Panc1 (cell line): ENCODE measurements around the gene WDR17. TPM values are rescaled to one million over a fixed set of nuclear protein-coding genes. Genes with fewer than 3 reads are reported as not detected.

ENCODE experiments used
- ATAC-seq: fragments of 200-7000 bp; cut with Tn5 transposase; 2 replicates; pipeline ENCODE4 v1.9.1; 2020; ENCODE audit warnings: mild to moderate bottlenecking, moderate library complexity
- BruUV-seq: library from RNA; stranded (reverse); fragments of 400-500 nt; replicated peaks from 2 replicates; lab custom pipeline; 2021; lab: Mats Ljungman, UMichigan
- CTCF ChIA-PET: fragments of 300-600 bp; sonication (Branson Sonifier 250); formaldehyde crosslinking; loops from one replicate; lab custom pipeline; 2022; ENCODE audit warnings: antibody characterized with exemption; lab: Charles Lee
- POLR2A ChIA-PET: fragments of 300-600 bp; sonication (Branson Sonifier 250); formaldehyde crosslinking; loops from one replicate; lab custom pipeline; 2022; ENCODE audit warnings: antibody characterized with exemption; lab: Charles Lee
- DNase-seq: peaks from one replicate; pipeline ENCODE4 v3.0.0-alpha.2; 2010; ENCODE audit warnings: low read depth, low spot score
- H3K27ac ChIP-seq: 2 replicates; pipeline ENCODE4 v1.5.1; 2011; ENCODE audit warnings: mild to moderate bottlenecking, low read length, inconsistent platforms
- H3K27me3 ChIP-seq: fragments of 200-500 bp; sonication (Bioruptor generic); 2 replicates; pipeline ENCODE4 v1.6.0; 2014; ENCODE audit warnings: low read length, inconsistent platforms; ENCODE audit not compliant: control insufficient read depth, insufficient read depth
- H3K36me3 ChIP-seq: fragments of 200-500 bp; sonication (Bioruptor generic); 2 replicates; pipeline ENCODE4 v1.5.1; 2014; ENCODE audit warnings: inconsistent platforms, mild to moderate bottlenecking, low read length, moderate library complexity; ENCODE audit not compliant: control insufficient read depth, insufficient read depth
- H3K4me1 ChIP-seq: 2 replicates; pipeline ENCODE4 v1.5.1; 2011; ENCODE audit warnings: inconsistent platforms, mild to moderate bottlenecking, low read length, moderate library complexity; ENCODE audit not compliant: control insufficient read depth, insufficient read depth
- H3K4me3 ChIP-seq, 2 experiments: 2 replicates each; pipeline ENCODE4 v1.5.1; 2011 to 2012; ENCODE audit warnings: low read depth in 2 of 2, low read length in 2 of 2, mild to moderate bottlenecking in 2 of 2, inconsistent platforms in 1 of 2, moderate library complexity in 1 of 2
- H3K9me3 ChIP-seq: fragments of 200-500 bp; sonication (Bioruptor generic); 2 replicates; pipeline ENCODE4 v1.5.1; 2014; ENCODE audit warnings: low read depth, mild to moderate bottlenecking, inconsistent platforms, low read length, moderate library complexity; ENCODE audit not compliant: control insufficient read depth, insufficient read depth
- POLR2AphosphoS5 ChIP-seq: IDR thresholded peaks from 2 replicates; pipeline ENCODE4 v1.6.1; 2012; ENCODE audit warnings: mild to moderate bottlenecking, low read depth, low read length, moderate library complexity
- SIN3A ChIP-seq: IDR thresholded peaks from 2 replicates; pipeline ENCODE4 v1.6.1; 2012; ENCODE audit warnings: low read depth, mild to moderate bottlenecking, low read length, moderate library complexity, borderline replicate concordance; ENCODE audit not compliant: insufficient read depth
- TCF7L2 ChIP-seq: IDR thresholded peaks from 2 replicates; pipeline ENCODE4 v1.6.1; 2011; ENCODE audit warnings: mild to moderate bottlenecking, low read depth, low read length, inconsistent platforms
- in situ Hi-C: cut with HindIII; loops from 2 replicates; pipeline ENCODE4 v1.10.0; 2016; ENCODE audit warnings: low sequenced_read_pairs, low pct_unique_long_range_greater_than_20kb
- intact Hi-C: fragments of 100-400 bp; cut with micrococcal nuclease; formaldehyde crosslinking; loops from one replicate; pipeline ENCODE4 v1.10.0; 2022; ENCODE audit not compliant: unreplicated experiment
- total RNA-seq: library from RNA; stranded (reverse); gene quantifications from one replicate; pipeline ENCODE4 v1.2.1, GENCODE V29; 2021; ENCODE audit not compliant: unreplicated experiment
- TF ChIP-seq, protein P1 (sequence below), 2 experiments: IDR thresholded peaks; 2 replicates each; pipeline ENCODE4 v1.6.1; 2011 to 2012; ENCODE audit warnings: low read depth in 2 of 2, control low read depth in 1 of 2, low read length in 1 of 2, mild to moderate bottlenecking in 1 of 2, moderate library complexity in 1 of 2; ENCODE audit not compliant: insufficient read depth in 1 of 2
- TF ChIP-seq, protein P2 (sequence below): fragments of 450-650 bp; IDR thresholded peaks from 2 replicates; pipeline ENCODE4 v1.5.1; 2017; ENCODE audit warnings: mild to moderate bottlenecking

The WDR17 gene
- total RNA-seq, 1 experiment from 2014 or later = 4.2 TPM

DNA sequence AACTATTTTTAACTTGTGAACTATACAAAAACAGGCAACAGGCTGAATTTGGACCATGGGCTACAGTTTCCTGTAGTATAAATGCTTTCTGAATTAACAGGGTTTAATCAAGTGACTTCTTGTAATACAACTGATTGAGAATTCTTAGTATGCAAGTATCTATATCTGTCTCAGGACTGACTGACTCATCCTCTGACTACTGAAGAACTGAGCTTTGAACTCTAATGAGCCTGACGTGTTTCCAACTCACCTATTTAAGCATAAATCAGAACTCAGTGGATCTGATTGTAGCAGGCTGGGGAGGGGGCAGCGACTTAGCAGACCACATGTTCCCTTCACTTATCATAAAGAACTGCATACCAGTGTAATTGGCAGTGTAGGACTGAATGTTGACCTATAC is 122.0 kb downstream of the WDR17 start:
- intact Hi-C loops (no loop called here), in situ Hi-C loops (no loop called here)
- CTCF ChIA-PET = no interaction called here

DNA sequence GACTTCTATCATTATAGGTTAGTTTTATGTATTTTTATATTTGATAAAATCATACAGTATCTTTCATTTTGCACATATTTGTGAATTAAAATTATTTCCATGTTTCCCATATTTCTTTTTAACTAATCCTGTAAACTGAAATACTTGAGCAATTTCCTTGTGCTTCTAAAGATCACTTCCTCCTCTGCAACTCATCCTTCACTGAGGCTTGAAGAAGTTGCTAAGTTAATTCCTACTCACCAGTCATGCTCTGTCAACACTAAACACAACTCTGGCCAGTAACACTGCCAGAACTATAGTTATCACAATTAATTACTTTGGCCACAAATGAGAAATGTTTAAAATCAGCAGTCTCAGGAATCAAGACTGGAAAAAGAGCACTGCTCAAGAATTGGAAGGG is 123.0 kb downstream of the WDR17 start:
- H3K27me3 ChIP-seq = no peaks in the 10 kb centered on the region
- TF ChIP-seq, protein P1, sequence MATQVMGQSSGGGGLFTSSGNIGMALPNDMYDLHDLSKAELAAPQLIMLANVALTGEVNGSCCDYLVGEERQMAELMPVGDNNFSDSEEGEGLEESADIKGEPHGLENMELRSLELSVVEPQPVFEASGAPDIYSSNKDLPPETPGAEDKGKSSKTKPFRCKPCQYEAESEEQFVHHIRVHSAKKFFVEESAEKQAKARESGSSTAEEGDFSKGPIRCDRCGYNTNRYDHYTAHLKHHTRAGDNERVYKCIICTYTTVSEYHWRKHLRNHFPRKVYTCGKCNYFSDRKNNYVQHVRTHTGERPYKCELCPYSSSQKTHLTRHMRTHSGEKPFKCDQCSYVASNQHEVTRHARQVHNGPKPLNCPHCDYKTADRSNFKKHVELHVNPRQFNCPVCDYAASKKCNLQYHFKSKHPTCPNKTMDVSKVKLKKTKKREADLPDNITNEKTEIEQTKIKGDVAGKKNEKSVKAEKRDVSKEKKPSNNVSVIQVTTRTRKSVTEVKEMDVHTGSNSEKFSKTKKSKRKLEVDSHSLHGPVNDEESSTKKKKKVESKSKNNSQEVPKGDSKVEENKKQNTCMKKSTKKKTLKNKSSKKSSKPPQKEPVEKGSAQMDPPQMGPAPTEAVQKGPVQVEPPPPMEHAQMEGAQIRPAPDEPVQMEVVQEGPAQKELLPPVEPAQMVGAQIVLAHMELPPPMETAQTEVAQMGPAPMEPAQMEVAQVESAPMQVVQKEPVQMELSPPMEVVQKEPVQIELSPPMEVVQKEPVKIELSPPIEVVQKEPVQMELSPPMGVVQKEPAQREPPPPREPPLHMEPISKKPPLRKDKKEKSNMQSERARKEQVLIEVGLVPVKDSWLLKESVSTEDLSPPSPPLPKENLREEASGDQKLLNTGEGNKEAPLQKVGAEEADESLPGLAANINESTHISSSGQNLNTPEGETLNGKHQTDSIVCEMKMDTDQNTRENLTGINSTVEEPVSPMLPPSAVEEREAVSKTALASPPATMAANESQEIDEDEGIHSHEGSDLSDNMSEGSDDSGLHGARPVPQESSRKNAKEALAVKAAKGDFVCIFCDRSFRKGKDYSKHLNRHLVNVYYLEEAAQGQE (IDR thresholded peaks at IDR 0.05; ENCODE audit: insufficient read depth in 1 of 2, low read depth in 2 of 2, low read length in 1 of 2) = no peak
- TF ChIP-seq, protein P2, sequence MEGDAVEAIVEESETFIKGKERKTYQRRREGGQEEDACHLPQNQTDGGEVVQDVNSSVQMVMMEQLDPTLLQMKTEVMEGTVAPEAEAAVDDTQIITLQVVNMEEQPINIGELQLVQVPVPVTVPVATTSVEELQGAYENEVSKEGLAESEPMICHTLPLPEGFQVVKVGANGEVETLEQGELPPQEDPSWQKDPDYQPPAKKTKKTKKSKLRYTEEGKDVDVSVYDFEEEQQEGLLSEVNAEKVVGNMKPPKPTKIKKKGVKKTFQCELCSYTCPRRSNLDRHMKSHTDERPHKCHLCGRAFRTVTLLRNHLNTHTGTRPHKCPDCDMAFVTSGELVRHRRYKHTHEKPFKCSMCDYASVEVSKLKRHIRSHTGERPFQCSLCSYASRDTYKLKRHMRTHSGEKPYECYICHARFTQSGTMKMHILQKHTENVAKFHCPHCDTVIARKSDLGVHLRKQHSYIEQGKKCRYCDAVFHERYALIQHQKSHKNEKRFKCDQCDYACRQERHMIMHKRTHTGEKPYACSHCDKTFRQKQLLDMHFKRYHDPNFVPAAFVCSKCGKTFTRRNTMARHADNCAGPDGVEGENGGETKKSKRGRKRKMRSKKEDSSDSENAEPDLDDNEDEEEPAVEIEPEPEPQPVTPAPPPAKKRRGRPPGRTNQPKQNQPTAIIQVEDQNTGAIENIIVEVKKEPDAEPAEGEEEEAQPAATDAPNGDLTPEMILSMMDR = no peak
- TF ChIP-seq TCF7L2 (no peak), POLR2AphosphoS5 (no peak), SIN3A (no peak)
- no peaks in the 10 kb centered on the region for H3K9me3 ChIP-seq
- intact Hi-C loops (no loop called here), in situ Hi-C loops (no loop called here)
- no TSS peak for BruUV-seq
- DNase-seq (no peak), ATAC-seq (no peak)
- H3K36me3 ChIP-seq = no peaks in the 10 kb centered on the region
- ChIA-PET CTCF (no interaction called here), POLR2A (no interaction called here)
- H3K4me3 ChIP-seq = no peak overlapping the region
- H3K27ac ChIP-seq = no peak overlapping the region
- no peaks in the 10 kb centered on the region for H3K4me1 ChIP-seq

More for the DNA sequence above, 122.0 kb downstream of the WDR17 start:
- H3K27ac ChIP-seq = no peak overlapping the region
- H3K4me3 ChIP-seq = no peak overlapping the region
- H3K36me3 ChIP-seq = no peaks in the 10 kb centered on the region
- H3K9me3 ChIP-seq = no peaks in the 10 kb centered on the region
- no peaks in the 10 kb centered on the region for H3K4me1 ChIP-seq
- POLR2A ChIA-PET = no interaction called here
- BruUV-seq = no TSS peak
- no peak for ATAC-seq
- TF ChIP-seq, protein P1 (IDR thresholded peaks at IDR 0.05; ENCODE audit: insufficient read depth in 1 of 2, low read depth in 2 of 2, low read length in 1 of 2) = no peak
- TF ChIP-seq POLR2AphosphoS5 (no peak), TCF7L2 (no peak), SIN3A (no peak)
- TF ChIP-seq, protein P2 = no peak
- no peaks in the 10 kb centered on the region for H3K27me3 ChIP-seq
- no peak for DNase-seq
